Measurements from ENCODE around the gene ASCL2.
"Not testable (repeated sequence)": the region's sequence is repeated elsewhere in the genome, so short reads cannot be mapped to it uniquely, and the experiment has no call there.

The ASCL2 gene

GRCh38 chr11:2259466-2259830 lies 10.9 kb downstream of the ASCL2 start:
- no peak for DNase-seq

DNA sequence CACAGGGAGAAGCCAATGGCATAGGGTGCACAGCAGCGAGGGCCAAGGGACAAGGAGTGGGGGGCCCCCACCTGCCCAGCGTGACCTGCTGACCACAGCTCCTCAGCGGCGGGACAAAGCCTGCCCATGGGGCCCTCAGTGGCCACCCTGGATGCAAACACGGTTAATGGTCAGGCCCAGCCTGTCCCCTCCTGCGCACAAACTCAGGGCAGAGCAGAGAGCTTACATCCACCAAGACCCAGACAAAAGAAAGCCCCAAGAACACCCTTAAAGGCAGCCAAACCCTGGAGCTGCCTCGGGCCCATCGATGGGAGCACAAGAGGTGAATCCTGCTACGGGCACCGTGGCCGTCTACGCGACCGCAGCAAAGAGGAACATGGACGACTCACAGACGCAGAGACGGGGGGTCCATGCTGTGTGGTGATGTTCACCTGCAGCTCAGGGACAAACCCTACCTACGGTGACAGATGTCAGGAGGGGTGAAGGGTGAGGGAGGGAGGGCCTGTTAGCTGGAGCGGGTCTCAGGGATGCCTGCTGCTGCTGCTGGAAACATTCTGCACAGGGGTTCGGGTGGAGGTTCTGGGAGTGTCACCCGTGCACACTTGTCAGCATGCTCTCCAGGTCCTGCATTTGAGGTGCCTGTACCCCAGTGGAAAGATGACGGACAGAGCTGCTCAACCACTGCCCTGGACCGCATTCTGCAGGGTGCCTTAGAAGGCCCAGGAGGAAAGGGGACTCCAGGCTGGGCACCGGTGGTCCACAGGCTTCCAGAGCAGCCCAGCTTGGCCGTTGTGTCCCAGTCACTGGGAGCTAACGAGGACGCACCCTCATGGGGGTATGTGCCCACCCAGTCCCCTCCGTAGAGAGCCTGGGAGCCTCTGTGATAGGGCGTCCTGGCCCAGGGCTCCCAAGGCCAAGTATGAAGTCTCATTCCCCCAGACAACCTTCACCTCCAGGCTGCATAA lies 11.6 kb downstream of the ASCL2 start:
- no peak for DNase-seq

GRCh38 chr11:2256951-2257700 lies 13.3 kb downstream of the ASCL2 start:
- DNase-seq = no peak

DNA sequence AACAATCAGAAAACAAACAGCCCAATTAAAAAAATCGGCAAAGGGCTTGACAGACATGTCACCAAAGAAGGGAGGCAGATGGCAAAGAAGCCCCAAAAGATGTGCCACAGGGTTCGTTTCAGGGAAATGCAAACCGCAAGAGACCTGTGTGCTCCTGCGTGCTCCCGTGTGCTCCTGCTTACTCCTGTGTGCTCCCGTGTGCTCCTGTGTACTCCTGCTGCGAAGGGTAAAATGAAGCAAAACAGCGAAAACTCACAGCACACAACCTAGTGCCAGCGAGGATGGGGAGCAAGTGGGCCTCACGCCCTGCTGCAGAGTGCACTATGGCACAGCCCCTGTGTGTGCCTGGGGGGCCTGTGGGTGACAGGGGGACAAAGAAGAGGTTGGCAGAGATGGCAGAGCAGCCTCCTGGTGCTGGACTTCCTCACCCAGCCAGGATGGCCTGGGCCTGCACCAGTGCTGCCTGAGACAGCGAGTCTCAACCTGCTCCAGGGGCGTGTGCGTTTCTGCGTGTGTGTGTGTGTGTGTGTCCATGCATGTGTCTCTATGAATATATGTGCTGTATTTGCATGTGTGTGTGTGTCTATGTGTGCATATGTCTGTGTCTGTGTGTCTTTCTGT lies 14.0 kb downstream of the ASCL2 start:
- no peak for DNase-seq

GRCh38 chr11:2252018-2252417 lies 18.4 kb downstream of the ASCL2 start:
- no peak for DNase-seq

- no peak for DNase-seq
These were observed 19.2 kb downstream of the ASCL2 start for GRCh38 chr11:2251138-2251537.

- no peak for DNase-seq
These were observed 19.9 kb downstream of the ASCL2 start for GRCh38 chr11:2250485-2250884.

DNA sequence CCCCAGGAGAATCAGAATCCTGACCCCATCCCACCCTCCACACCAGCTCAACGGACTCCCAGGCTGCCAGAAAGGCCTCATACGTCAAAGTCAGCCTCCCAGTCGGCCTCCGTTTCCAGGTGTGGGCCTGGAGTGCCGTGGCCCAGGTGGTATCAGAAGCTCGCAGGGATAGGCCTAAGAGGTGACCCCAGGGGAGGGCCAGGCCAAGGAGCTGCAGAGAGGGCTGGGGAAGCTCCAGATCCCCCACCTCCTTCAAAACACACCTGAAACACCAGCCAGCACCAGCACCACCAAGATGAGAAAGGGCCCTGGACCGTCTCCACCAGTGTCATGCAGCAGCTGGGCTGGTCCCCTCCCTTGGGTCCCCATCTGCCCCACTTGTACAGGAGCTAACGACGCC lies 20.3 kb downstream of the ASCL2 start:
- DNase-seq = no peak

DNA sequence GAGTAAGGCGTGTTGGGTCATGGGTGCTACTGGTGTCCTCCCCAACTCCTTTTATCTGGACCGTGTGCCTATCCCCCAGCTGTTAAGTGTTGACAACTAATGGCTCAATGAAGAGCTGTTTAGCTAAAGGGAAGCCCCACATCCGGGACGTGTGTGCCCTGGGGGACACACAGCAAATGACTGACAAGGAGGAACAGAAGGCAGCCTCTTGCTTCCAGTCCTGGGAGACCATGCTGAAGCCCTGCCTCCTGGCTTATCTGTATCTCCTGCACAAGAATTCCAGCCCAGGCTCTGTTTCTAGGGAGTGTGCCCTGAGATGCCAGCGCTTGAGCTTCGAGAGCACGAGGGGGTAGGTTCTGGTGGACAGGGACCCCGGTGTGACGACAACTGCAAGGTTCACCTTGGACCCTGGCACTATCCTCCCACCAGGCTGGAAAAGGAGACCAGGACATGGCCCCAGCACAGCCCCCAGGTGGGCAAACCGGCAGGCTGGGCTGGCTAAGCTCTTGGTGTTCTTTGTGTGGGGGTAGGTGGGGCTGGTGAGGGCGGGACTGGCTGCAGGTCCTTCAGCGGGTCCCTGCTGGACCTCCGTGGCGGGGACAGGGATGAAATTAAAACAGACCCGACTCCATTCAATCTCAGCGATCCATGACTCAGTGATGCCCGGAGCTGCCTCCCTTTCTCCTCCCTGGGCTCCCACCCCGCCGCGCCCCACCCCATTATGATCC lies 21.0 kb downstream of the ASCL2 start:
- no peak for DNase-seq

- no peak for DNase-seq
These were observed 21.6 kb downstream of the ASCL2 start for GRCh38 chr11:2248762-2249161.

GRCh38 chr11:2248242-2248641 lies 22.1 kb downstream of the ASCL2 start:
- no peak for DNase-seq

DNA sequence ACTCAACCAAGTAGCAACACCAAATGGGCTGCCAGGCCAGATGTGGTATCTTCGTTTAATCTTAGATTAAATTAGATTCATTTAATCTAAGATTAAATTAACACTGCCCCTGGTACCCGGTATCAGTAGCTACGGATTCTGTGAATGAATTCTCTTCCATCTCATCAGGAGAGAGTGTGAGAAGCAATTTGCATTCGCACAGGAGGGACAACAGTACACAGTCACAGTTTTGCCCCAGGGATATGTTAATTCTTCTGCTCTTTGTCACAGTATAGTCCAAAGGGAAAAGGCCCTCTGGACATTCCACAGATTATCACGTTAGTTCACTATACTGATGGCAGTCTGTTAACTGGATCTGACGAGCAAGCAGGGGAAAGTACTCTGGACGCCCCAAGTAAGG lies 22.9 kb downstream of the ASCL2 start:
- no peak for DNase-seq

DNA sequence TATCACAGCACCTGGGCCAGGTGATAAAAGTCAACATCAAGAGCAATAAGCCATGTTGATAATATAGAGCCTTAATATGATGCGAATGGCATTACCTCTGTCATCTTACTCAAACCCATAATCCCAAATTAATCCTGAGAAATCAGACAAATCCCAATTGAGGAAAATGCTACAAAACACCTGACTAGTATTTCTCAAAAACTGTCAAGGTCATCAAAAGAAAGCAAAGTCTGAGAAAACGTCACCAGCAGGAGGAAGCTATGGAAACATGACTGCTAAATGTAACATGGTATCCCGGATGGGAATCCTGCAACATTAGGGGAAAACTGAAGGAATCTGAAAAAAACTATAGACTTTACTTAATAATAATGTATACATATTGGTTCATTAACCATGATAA lies 29.6 kb downstream of the ASCL2 start:
- no peak for DNase-seq

DNA sequence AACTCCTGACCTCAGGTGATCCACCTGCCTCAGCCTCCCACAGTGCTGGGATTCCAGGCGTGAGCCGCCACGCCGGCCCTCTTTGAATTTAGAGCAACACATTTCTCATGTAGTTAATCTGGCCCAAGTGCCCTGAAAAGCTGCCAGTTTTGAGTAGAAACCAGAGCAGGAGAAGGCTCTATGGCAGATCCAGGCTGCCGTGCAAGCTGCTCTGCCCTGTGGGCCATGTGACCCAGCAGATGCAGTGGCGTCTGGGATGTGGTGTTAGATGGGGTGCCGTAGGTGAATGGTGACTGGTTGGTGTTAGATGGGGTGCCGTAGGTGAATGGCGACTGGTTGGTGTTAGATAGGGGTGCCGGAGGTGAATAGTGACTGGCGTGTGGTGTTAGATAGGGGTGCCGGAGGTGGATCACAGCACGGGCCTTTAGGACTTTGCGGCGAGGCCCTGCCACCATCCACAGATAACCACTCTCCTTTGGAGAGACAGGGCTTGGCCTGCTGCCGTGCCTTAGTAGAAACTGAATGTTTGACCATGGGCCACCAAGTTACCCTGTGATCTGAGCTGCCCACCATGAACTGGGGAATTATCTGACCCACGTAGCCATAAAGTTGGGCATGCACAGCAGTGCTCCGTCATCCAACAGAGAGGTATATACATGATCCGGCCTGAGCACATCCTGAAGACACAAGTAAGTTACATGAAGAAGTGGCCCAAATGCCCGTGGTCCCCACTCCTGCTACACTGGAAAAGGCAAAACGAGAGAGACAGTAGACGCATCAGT lies 32.7 kb downstream of the ASCL2 start:
- DNase-seq = no peak

- not testable (repeated sequence) for DNase-seq
These were observed 33.8 kb downstream of the ASCL2 start for GRCh38 chr11:2236381-2237134.

DNA sequence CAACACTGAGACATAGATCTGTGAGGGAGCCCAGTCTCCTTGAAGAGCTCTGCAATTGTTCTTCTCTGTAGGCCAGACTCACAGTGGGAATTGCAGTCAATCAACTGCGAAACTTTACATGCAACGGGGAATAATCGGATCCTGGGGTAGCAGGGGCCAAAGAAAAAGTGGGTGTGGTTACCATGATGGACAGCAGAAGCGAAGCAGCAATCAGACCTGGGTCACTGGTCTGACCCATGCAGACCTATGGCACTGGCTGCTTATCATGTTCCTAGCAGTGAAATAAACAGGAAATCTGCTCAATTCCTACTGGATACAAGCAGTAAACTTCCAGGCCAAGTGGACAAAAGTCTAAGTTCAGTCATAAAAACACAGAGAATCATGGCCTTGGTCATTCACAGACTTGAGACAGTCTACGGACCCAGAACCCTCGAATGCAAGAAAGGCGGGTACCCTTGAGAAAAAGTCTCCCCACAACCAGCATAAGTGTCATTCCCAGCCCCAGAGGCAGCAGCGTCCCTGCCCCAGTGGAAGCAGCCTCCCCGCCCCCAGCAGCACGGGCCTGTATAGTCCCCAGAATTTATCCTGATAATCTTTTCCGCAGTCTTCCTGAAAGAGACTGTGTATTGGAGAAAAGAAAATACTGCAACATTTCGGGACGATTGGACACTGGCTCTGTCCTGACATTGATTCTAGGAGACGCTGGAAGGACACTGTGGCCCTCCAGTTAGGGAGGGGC lies 34.6 kb downstream of the ASCL2 start:
- DNase-seq = no peak

GRCh38 chr11:2234963-2235362 lies 35.4 kb downstream of the ASCL2 start:
- DNase-seq = no peak

GRCh38 chr11:2233693-2234455 lies 36.5 kb downstream of the ASCL2 start:
- DNase-seq = no peak

DNA sequence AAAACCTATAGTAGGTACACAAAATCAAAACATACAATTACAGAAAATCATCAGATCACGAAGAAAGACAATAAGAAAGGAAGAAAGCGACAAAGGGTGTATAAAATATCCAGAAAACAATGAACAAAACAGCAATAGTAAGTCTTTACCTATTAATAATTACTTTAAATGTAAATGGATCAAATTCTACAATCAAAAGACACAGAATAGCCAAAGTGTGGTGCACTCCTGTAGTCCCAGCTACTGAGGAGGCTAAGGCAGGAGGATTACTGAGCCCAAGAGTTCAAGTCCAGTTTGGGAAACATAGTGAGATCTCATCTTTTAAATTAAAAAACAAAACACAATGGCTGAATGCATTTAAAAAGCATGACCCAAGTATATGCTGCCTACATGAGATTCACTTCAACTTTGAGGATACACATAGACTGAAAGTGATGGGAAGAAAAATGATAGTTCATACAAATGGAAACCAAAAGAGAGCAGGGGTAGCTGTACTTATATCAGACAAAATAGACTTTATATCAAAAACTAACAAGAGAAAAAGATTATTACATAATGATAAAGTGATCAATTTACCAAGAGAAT lies 40.6 kb downstream of the ASCL2 start:
- DNase-seq = no peak
